DOHH2 (cell line): ENCODE measurements around the gene MEGF11.

Experiments used
- H3F3A ChIP-seq: fragments of 200-600 bp; sonication (generic), shearing (Covaris generic); 2 replicates; pipeline ENCODE4 v1.6.0; 2016; ENCODE audit warnings: antibody characterized with exemption, mild to moderate bottlenecking; ENCODE audit not compliant: control insufficient read depth, insufficient read depth
- H3K27ac ChIP-seq: fragments of 200-600 bp; sonication (generic); 2 replicates; pipeline ENCODE4 v1.5.1; 2014; ENCODE audit warnings: low read depth, mild to moderate bottlenecking, low read length, moderate library complexity
- H3K27me3 ChIP-seq: fragments of 200-600 bp; sonication (generic); 2 replicates; pipeline ENCODE4 v1.6.1; 2014; ENCODE audit warnings: mild to moderate bottlenecking, low read length, mixed read lengths; ENCODE audit not compliant: control insufficient read depth
- H3K36me3 ChIP-seq: fragments of 200-600 bp; sonication (generic); 2 replicates; pipeline ENCODE4 v1.6.1; 2014; ENCODE audit warnings: mild to moderate bottlenecking, low read length, moderate library complexity, mixed read lengths; ENCODE audit not compliant: control insufficient read depth
- H3K4me1 ChIP-seq: fragments of 200-600 bp; sonication (generic); 2 replicates; pipeline ENCODE4 v1.6.1; 2014; ENCODE audit warnings: mild to moderate bottlenecking, low read length, mixed read lengths; ENCODE audit not compliant: control insufficient read depth
- H3K4me2 ChIP-seq: fragments of 200-600 bp; sonication (generic); 2 replicates; pipeline ENCODE4 v1.6.0; 2014; ENCODE audit warnings: mild to moderate bottlenecking, low read length, moderate library complexity
- H3K4me3 ChIP-seq: fragments of 200-600 bp; sonication (generic); 2 replicates; pipeline ENCODE4 v1.5.1; 2014; ENCODE audit warnings: mild to moderate bottlenecking, low read length, mixed read lengths
- H3K79me2 ChIP-seq: fragments of 200-600 bp; sonication (generic); 2 replicates; pipeline ENCODE4 v1.6.1; 2014; ENCODE audit warnings: mild to moderate bottlenecking, low read length, mixed read lengths; ENCODE audit not compliant: control insufficient read depth
- H3K9me2 ChIP-seq: fragments of 200-600 bp; sonication (generic); replicated peaks from 2 replicates; pipeline ENCODE4 v1.6.1; 2014; ENCODE audit warnings: mild to moderate bottlenecking, low read length, mixed read lengths; ENCODE audit not compliant: control insufficient read depth
- H3K9me3 ChIP-seq: fragments of 200-600 bp; sonication (generic); 2 replicates; pipeline ENCODE4 v1.6.1; 2014; ENCODE audit warnings: antibody characterized with exemption, low read length, mixed read lengths; ENCODE audit not compliant: control insufficient read depth, insufficient read depth
- H4K20me1 ChIP-seq: fragments of 200-600 bp; sonication (generic); 2 replicates; pipeline ENCODE4 v1.6.0; 2014; ENCODE audit warnings: low read depth, mild to moderate bottlenecking, antibody characterized with exemption, low read length, moderate library complexity; ENCODE audit not compliant: control insufficient read depth, insufficient read depth
- CTCF ChIP-seq: fragments of 200-600 bp; sonication (generic); IDR thresholded peaks from one replicate; pipeline ENCODE4 v1.5.1; 2014; ENCODE audit warnings: antibody characterized with exemption, mild to moderate bottlenecking, low read depth, low read length; ENCODE audit not compliant: poor library complexity, severe bottlenecking
- EZH2phosphoT487 ChIP-seq: fragments of 200-600 bp; sonication (generic); IDR thresholded peaks from 2 replicates; pipeline ENCODE4 v1.6.1; 2017; ENCODE audit warnings: borderline replicate concordance, mild to moderate bottlenecking, antibody characterized with exemption, low read length, moderate library complexity, mixed read lengths

Gene MEGF11

GRCh38 chr15:65856821-65857455 is 396.6 kb downstream of the MEGF11 start:
- H3F3A ChIP-seq: peaks cover 17% of the 10 kb centered on the region
- TF ChIP-seq CTCF (peak; percentile 95), EZH2phosphoT487 (no peak)
- no peak overlapping the region for H3K27ac ChIP-seq
- no peaks in the 10 kb centered on the region for H3K9me3 ChIP-seq
- no peaks in the 10 kb centered on the region for H3K27me3 ChIP-seq
- no peaks in the 10 kb centered on the region for H3K79me2 ChIP-seq
- no peak overlapping the region for H3K4me2 ChIP-seq
- H3K4me3 ChIP-seq: no peak overlapping the region
- no peaks in the 10 kb centered on the region for H3K36me3 ChIP-seq
- no peaks in the 10 kb centered on the region for H4K20me1 ChIP-seq
- no peaks in the 10 kb centered on the region for H3K9me2 ChIP-seq
- peaks cover 8% of the 10 kb centered on the region for H3K4me1 ChIP-seq

GRCh38 chr15:65851981-65852380 is 401.6 kb downstream of the MEGF11 start:
- H3K9me3 ChIP-seq: no peaks in the 10 kb centered on the region
- TF ChIP-seq EZH2phosphoT487 (no peak), CTCF (no peak)
- no peaks in the 10 kb centered on the region for H3K9me2 ChIP-seq
- H3K27ac ChIP-seq: no peak overlapping the region
- no peaks in the 10 kb centered on the region for H3K79me2 ChIP-seq
- no peak overlapping the region for H3K4me3 ChIP-seq
- no peaks in the 10 kb centered on the region for H4K20me1 ChIP-seq
- H3K27me3 ChIP-seq: no peaks in the 10 kb centered on the region
- H3K4me2 ChIP-seq: no peak overlapping the region
- H3K36me3 ChIP-seq: no peaks in the 10 kb centered on the region
- 0 out of 2 replicates have a peak, but pooled peaks cover 5% of the 10 kb centered on the region for H3F3A ChIP-seq
- H3K4me1 ChIP-seq: no peaks in the 10 kb centered on the region

- H3K27me3 ChIP-seq: no peaks in the 10 kb centered on the region
- H3K36me3 ChIP-seq: no peaks in the 10 kb centered on the region
- no peaks in the 10 kb centered on the region for H3K4me1 ChIP-seq
- H3K79me2 ChIP-seq: no peaks in the 10 kb centered on the region
- no peak for TF ChIP-seq CTCF
- no peak for TF ChIP-seq EZH2phosphoT487
- H3K4me3 ChIP-seq: no peak overlapping the region
- H3F3A ChIP-seq: no peaks in the 10 kb centered on the region
- H3K9me3 ChIP-seq: no peaks in the 10 kb centered on the region
- H3K4me2 ChIP-seq: no peak overlapping the region
- no peaks in the 10 kb centered on the region for H4K20me1 ChIP-seq
- no peak overlapping the region for H3K27ac ChIP-seq
- H3K9me2 ChIP-seq: no peaks in the 10 kb centered on the region
Observed at GRCh38 chr15:65847989-65848388, 405.6 kb downstream of the MEGF11 start.
